Cardiac fibroblast (primary cell): ENCODE results near the gene TDRD10.
A peak's percentile ranks its signal among the peaks of the same experiment; 100 is the strongest.

ENCODE experiments used
- DNase-seq, 2 donors: peaks; one replicate each; pipeline versions ENCODE4 v3.0.0 to v3.0.0-alpha.2; 2010; ENCODE audit warnings: low read depth in 2 of 2
- H3K4me3 ChIP-seq, 2 donors: replicated peaks in 1 of 2; 1 replicate in 1 of 2; 2 replicates in 1 of 2; pipeline ENCODE4 v1.5.1; 2011; ENCODE audit warnings: low read depth in 2 of 2, low read length in 2 of 2, mild to moderate bottlenecking in 2 of 2, moderate library complexity in 1 of 2
- TF ChIP-seq, protein P1 (sequence below): IDR thresholded peaks from one replicate; pipeline ENCODE4 v1.5.1; 2011; ENCODE audit warnings: low read depth, mild to moderate bottlenecking, low read length, inconsistent platforms

TDRD10 gene

DNA sequence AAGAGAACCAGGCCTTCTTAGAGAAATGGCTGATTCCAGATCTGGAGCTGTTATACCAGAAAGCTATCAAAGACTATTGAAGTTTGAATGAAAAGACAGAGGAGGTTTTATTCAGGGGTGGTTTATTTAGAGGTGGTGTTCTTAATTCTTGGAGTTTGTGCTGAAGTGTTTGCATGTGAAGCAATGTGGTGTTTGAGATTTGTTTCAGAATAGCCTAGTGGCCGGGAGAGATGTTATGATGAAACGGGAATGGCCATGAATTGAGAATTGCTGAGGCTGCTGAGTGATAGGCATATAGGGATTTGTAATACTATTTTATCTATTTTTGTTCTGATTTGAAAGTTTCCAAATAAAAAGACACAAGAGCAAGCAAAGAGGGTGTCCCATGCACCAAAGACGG is 10.7 kb downstream of the TDRD10 start:
- no peak overlapping the region for H3K4me3 ChIP-seq

DNA sequence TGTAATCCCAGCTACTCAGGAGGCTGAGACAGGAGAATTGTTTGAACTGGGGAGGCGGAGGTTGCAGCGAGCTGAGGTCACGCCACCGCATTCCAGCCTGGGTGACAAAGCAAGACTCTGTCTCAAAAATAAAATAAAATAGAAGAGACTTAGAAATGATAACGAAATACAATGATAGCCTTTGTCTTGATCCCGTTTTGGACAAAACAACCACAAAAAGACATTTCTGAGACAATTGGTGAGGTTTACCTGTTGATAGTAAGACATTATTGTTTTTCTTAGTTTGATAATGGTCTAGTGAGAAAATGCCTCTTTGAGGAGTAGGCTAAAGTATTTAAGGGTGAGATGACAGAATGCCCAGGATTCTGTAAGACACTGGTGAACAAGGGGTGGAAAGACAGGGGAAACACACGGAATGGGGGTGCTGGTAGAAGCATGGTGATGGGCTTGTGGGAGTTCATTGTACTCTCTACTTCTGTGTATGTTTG is 12.1 kb downstream of the TDRD10 start:
- no peak for DNase-seq
- TF ChIP-seq, protein P1, sequence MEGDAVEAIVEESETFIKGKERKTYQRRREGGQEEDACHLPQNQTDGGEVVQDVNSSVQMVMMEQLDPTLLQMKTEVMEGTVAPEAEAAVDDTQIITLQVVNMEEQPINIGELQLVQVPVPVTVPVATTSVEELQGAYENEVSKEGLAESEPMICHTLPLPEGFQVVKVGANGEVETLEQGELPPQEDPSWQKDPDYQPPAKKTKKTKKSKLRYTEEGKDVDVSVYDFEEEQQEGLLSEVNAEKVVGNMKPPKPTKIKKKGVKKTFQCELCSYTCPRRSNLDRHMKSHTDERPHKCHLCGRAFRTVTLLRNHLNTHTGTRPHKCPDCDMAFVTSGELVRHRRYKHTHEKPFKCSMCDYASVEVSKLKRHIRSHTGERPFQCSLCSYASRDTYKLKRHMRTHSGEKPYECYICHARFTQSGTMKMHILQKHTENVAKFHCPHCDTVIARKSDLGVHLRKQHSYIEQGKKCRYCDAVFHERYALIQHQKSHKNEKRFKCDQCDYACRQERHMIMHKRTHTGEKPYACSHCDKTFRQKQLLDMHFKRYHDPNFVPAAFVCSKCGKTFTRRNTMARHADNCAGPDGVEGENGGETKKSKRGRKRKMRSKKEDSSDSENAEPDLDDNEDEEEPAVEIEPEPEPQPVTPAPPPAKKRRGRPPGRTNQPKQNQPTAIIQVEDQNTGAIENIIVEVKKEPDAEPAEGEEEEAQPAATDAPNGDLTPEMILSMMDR: no peak
- no peak overlapping the region for H3K4me3 ChIP-seq

More for the DNA sequence above, 10.7 kb downstream of the TDRD10 start:
- TF ChIP-seq, protein P1: no peak
- DNase-seq: no peak

DNA sequence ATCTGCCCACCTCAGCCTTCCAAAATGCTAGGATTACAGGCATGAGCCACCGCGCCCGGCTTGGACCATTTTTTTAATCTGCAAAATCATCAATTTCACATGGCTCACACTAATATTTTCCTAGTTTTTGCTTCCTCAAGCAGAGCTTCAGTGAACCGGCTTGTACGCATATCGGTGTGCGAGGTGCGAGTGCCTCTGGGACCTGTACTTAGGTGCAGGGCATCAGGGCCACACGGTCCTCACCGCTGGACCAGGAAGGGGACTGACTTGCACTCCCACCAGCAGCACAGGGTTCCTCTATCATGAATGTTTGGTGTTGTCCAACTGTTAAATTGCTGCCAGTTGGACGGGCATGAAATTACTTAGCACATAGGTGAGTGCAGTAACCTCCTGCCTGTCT is 15.6 kb downstream of the TDRD10 start:
- no peak overlapping the region for H3K4me3 ChIP-seq
- TF ChIP-seq, protein P1: no peak
- no peak for DNase-seq

DNA sequence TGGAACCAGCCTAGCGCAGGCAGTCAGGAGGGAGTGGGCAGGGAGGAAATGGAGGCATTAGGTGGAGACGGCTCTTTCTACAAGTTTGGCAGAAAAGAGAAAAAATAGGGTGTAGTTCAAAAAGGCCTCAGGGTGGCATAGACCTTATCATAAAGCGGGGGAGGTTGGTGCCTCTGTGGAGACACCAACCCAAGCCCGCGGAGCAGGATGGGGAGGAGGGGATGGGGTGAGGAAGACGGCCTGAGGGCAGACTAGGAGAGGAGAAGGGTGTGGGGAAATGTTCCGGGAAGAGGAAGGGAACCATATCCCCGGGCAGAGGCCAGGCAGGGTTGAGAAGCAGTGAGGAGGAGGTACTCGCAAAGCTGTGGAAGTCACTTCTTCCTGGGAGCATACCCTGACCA is 17.6 kb downstream of the TDRD10 start:
- DNase-seq: no peak
- no peak overlapping the region for H3K4me3 ChIP-seq
- TF ChIP-seq, protein P1: no peak

DNA sequence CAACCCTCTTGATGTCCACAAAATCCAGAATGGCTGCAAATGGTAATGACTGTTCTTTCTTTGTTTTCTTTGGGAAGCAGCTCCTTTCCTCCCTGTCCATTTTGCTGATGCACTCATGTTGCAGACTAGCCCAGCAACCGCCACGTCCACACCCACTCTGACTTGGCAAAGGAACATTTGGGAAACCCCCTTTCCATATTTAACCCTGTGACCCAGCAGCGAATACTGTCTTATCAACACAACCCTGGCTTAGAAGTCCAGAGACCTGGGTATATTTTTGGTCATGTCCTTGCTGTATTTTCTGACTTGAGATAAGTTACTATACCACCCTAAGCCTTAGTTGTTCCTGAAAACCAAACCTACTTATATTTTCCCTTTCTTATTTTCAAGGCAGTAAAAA is 18.3 kb downstream of the TDRD10 start:
- DNase-seq: peak; percentile 11 to 52
- H3K4me3 ChIP-seq: no peak overlapping the region

DNA sequence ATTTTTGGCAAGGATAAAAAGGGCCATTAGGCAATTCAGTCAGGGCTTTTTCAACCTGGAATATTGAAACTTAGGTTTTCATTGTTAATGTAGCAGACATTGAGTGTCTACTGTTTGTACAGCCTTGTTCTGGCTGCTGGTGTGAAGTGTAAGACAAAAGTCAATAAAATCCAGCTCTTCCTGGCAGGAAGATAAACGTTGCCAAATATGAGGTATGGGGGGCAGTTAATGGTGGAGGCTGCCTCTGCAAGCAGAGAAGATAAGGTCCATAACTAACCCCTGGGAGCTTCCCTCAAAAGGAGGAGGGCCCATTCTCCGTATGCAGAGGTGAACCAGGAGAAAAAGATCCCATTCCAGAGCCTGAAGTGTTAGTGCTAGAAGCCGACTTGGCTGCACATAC is 19.7 kb downstream of the TDRD10 start:
- TF ChIP-seq, protein P1: no peak
- DNase-seq: no peak
- H3K4me3 ChIP-seq: no peak overlapping the region

More for the DNA sequence above, 18.3 kb downstream of the TDRD10 start:
- TF ChIP-seq, protein P1: no peak

DNA sequence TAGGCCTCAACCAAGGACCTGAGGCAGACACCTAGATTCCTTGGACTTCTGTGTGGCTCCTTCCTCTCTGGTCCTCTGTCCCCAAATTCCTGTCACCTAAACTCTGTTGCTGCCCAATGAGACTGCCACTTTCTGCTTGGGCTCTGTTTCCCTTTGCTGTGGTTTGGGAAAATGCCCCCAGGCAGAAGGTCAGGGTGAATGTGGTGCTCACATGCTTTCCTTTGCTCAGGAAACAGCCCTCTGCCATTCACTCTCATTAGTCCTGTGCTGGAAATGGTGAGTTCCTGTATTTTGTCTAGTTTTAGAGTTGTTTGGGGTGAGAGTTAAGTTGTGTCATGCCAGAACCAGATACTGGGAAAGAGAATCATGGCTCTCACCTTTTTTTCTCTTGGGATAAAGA is 22.9 kb downstream of the TDRD10 start:
- no peak for DNase-seq
- H3K4me3 ChIP-seq: no peak overlapping the region
- TF ChIP-seq, protein P1: no peak
